ENCODE results near the gene VAV2. TPM values are rescaled to one million over a fixed set of nuclear protein-coding genes. Genes with fewer than 3 reads are reported as not detected.
A peak's percentile ranks its signal among the peaks of the same experiment; 100 is the strongest.

Gene VAV2
- total RNA-seq, 1 donor from 2014 or later = 7.6 TPM

- no peak for ATAC-seq
- intact Hi-C loops (cut with DNase I) = no loop called here
- peak; percentile 61 for DNase-seq (ENCODE audit: missing footprints)
These were observed 4.7 kb downstream of the VAV2 start for GRCh38 chr9:133987446-133987788.

GRCh38 chr9:133986774-133987445 lies 5.2 kb downstream of the VAV2 start:
- DNase-seq (ENCODE audit: missing footprints) = peak; percentile 14
- intact Hi-C loops (cut with DNase I) = no loop called here
- ATAC-seq = no peak

GRCh38 chr9:133986061-133986460 lies 6.1 kb downstream of the VAV2 start:
- ATAC-seq = no peak
- DNase-seq (ENCODE audit: missing footprints) = peak; percentile 44
- intact Hi-C loops (cut with DNase I) = no loop called here

GRCh38 chr9:133982971-133983720 lies 9.0 kb downstream of the VAV2 start:
- intact Hi-C loops (cut with DNase I) = no loop called here
- ATAC-seq (no peak), DNase-seq (ENCODE audit: missing footprints) (peak; percentile 33)

GRCh38 chr9:133981958-133982681 lies 10.0 kb downstream of the VAV2 start:
- no peak for ATAC-seq
- peak; percentile 54 for DNase-seq (ENCODE audit: missing footprints)
- intact Hi-C loops (cut with DNase I) = no loop called here

- ATAC-seq = no peak
- intact Hi-C loops (cut with DNase I) = no loop called here
- DNase-seq (ENCODE audit: missing footprints) = no peak
These were observed 10.6 kb downstream of the VAV2 start for GRCh38 chr9:133981589-133981957.

- intact Hi-C loops (cut with DNase I) = no loop called here
- peak; percentile 26 for DNase-seq (ENCODE audit: missing footprints)
- no peak for ATAC-seq
These were observed 11.1 kb downstream of the VAV2 start for GRCh38 chr9:133980864-133981588.

GRCh38 chr9:133979921-133980863 lies 11.9 kb downstream of the VAV2 start:
- intact Hi-C loops (cut with DNase I) = no loop called here

GRCh38 chr9:133979273-133979920 lies 12.7 kb downstream of the VAV2 start:
- ATAC-seq (peak; percentile 68), DNase-seq (ENCODE audit: missing footprints) (peak; percentile 70)
- intact Hi-C loops (cut with DNase I) = no loop called here

More at GRCh38 chr9:133979921-133980863, 11.9 kb downstream of the VAV2 start:
- DNase-seq (ENCODE audit: missing footprints) = peak; percentile 65
- ATAC-seq = no peak

- intact Hi-C loops (cut with DNase I) = no loop called here
- ATAC-seq = no peak
- peak; percentile 40 for DNase-seq (ENCODE audit: missing footprints)
These were observed 13.2 kb downstream of the VAV2 start for GRCh38 chr9:133978899-133979272.

- intact Hi-C loops (cut with DNase I) = no loop called here
- peak; percentile 23 for DNase-seq (ENCODE audit: missing footprints)
- no peak for ATAC-seq
These were observed 13.8 kb downstream of the VAV2 start for GRCh38 chr9:133978226-133978898.

- ATAC-seq = no peak
- peak; percentile 61 for DNase-seq (ENCODE audit: missing footprints)
- intact Hi-C loops (cut with DNase I) = no loop called here
These were observed 14.5 kb downstream of the VAV2 start for GRCh38 chr9:133977421-133978201.

- no peak for ATAC-seq
- DNase-seq (ENCODE audit: missing footprints) = peak; percentile 46
- intact Hi-C loops (cut with DNase I) = no loop called here
These were observed 15.2 kb downstream of the VAV2 start for GRCh38 chr9:133976887-133977286.

GRCh38 chr9:133976191-133976861 lies 15.8 kb downstream of the VAV2 start:
- DNase-seq (ENCODE audit: missing footprints) = peak; percentile 23
- ATAC-seq = no peak
- intact Hi-C loops (cut with DNase I) = no loop called here

- intact Hi-C loops (cut with DNase I) = no loop called here
- DNase-seq (ENCODE audit: missing footprints) = no peak
- ATAC-seq = no peak
These were observed 16.6 kb downstream of the VAV2 start for GRCh38 chr9:133975511-133975910.

All from Right ventricle myocardium inferior (tissue), 1 donor.